ENCODE results near the gene TBX10.
"Not testable (repeated sequence)": the region's sequence is repeated elsewhere in the genome, so short reads cannot be mapped to it uniquely, and the experiment has no call there.

The TBX10 gene

GRCh38 chr11:67627812-67628624 lies 11.5 kb downstream of the TBX10 start:
- H3K4me3 ChIP-seq (ENCODE audit: low read length): no peak overlapping the region
- TF ChIP-seq CTCF (conservative IDR thresholded peaks at IDR 0.05; ENCODE audit: low read depth, low read length): no peak
- no peak for DNase-seq (ENCODE audit: low read depth)

DNA sequence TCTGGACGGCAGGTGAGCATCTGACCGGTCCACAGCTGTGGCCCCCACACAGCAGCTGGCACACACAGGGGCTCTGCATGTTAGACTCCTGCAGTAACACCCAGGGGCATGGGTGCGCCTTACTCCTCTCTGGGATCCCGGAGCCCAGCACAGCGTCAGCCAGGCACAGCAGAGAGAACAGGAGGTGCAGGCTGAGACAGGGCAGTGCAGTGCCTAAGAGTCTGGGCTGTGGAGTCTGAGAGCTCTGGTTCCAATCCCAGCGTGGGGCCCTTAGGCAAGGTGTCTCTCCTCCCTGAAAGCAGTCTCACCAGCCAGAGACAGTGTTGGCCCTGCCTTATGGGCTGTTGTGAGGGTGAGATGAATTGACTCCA lies 12.1 kb downstream of the TBX10 start:
- DNase-seq (ENCODE audit: low read depth): no peak
- H3K4me3 ChIP-seq (ENCODE audit: low read length): no peak overlapping the region
- TF ChIP-seq CTCF (conservative IDR thresholded peaks at IDR 0.05; ENCODE audit: low read depth, low read length): no peak

DNA sequence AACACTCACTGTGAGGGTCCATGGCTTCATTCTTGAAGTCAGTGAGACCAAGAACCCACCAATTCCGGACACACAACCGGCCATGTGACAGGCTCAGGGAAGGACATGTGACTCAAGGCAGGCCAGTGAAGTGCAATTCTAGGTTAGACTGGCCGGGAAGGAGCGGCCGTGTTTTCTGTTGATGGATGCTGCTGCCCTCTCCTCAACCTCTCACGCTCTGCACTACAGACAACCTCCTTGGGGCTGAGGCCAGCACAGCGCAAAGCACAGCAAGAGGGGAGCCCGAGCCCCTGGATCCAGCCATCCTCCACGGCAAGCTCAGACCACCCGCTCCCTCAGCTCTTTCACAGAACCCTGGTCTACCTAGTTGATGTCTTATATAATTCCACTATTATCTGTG lies 12.6 kb downstream of the TBX10 start:
- no peak for TF ChIP-seq CTCF (conservative IDR thresholded peaks at IDR 0.05; ENCODE audit: low read depth, low read length)
- H3K4me3 ChIP-seq (ENCODE audit: low read length): no peak overlapping the region
- no peak for DNase-seq (ENCODE audit: low read depth)

GRCh38 chr11:67626131-67626833 lies 13.3 kb downstream of the TBX10 start:
- not testable (repeated sequence) for DNase-seq (ENCODE audit: low read depth); H3K4me3 ChIP-seq (ENCODE audit: low read length)

GRCh38 chr11:67623795-67624194 lies 15.8 kb downstream of the TBX10 start:
- H3K4me3 ChIP-seq (ENCODE audit: low read length); DNase-seq (ENCODE audit: low read depth): not testable (repeated sequence)

DNA sequence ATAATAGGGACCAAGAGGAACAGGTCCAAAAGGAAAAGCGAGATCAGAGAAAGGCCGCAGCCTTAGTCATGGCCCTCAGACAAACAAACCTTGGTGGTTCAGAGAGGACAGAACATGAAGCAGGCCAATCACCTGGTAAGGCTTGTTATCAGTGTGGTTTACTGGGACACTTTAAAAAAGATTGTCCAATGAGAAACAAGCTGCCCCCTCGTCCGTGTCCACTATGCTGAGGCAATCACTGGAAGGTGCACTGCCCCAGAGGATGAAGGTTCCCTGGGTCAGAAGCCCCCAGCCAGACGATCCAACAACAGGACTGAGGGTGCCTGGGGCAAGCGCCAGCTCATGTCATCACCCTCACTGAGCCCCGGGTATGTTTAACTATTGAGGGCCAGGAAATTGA lies 16.7 kb downstream of the TBX10 start:
- H3K4me3 ChIP-seq (ENCODE audit: low read length); DNase-seq (ENCODE audit: low read depth): not testable (repeated sequence)

- not testable (repeated sequence) for DNase-seq (ENCODE audit: low read depth)
Measured at GRCh38 chr11:67621928-67622327, 17.6 kb downstream of the TBX10 start.

DNA sequence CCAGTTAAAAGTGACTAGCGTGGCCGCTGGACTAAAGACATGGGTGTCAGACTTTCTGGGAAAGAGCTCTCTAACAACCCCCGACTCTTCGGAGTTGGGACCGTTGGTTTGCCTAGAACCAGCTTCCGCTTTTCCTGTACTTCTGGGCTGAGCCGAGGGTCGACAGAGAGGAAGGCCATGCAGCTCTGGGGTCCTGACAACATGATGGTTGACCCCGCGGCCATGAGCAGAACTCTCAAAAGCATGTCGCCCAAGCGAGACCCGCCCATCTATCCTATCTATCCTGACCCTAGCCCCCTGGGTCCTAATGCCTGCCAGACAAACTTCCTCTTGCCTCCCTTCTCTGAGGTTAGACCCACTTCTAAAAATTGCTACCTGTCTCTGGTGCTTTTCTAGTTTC lies 18.9 kb downstream of the TBX10 start:
- not testable (repeated sequence) for H3K4me3 ChIP-seq (ENCODE audit: low read length); DNase-seq (ENCODE audit: low read depth)

More at GRCh38 chr11:67621928-67622327, 17.6 kb downstream of the TBX10 start:
- not testable (repeated sequence) for H3K4me3 ChIP-seq (ENCODE audit: low read length)

DNA sequence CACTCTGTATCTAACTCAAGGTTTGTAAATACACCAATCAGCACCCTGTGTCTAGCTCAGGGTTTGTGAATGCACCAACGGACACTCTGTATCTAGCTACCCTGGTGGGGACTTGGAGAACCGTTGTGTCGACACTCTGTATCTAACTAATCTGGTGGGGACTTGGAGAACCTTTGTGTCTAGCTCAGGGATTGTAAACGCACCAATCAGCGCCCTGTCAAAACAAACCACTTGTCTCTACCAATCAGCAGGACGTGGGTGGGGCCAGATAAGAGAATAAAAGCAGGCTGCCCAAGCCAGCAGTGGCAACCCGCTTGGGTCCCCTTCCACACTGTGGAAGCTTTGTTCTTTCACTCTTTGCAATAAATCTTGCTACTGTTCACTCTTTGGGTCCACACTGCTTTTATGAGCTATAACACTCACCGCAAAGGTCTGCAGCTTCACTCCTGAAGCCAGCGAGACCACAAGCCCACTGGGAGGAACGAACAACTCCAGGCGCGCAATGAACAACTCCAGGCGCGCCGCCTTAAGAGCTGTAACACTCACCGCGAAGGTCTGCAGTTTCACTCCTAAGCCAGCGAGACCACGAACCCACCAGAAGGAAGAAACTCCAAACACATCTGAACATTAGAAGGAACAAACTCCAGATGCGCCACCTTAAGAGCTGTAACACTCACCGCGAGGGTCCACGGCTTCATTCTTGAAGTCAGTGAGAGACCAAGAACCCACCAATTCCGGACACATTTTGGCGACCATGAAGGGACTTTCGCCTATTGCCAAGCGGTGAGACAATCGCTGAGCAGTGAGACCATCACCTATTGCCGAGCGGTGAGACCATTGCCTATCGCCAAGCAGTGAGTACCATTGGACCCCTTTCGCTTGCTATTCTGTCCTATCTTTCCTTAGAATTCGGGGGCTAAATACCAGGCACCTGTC lies 19.6 kb downstream of the TBX10 start:
- not testable (repeated sequence) for DNase-seq (ENCODE audit: low read depth); H3K4me3 ChIP-seq (ENCODE audit: low read length)

DNA sequence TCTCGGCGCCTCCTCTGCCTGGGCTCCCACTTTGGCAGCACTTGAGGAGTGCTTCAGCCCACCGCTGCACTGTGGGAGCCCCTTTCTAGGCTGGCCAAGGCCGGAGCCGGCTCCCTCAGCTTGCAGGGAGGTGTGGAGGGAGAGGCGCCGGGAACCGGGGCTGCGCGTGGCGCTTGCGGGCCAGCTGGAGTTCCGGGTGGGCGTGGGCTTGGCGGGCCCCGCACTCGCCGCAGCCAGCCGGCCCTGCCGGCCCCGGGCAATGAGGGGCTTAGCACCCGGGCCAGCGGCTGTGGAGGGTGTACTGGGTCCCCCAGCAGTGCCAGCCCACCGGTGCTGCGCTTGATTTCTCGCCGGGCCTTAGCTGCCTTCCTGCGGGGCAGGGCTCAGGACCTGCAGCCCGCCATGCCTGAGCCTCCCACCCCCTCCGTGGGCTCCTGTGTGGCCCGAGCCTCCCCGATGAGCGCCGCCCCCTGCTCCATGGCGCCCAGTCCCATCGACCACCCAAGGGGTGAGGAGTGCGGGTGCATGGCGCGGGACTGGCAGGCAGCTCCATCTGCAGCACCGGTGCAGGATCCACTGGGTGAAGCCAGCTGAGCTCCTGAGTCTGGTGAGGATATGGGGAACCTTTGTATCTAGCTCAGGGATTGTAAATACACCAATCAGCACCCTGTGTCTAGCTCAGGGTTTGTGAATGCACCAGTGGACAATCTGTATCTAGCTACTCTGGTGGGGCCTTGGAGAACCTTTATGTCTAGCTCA lies 20.5 kb downstream of the TBX10 start:
- DNase-seq (ENCODE audit: low read depth); H3K4me3 ChIP-seq (ENCODE audit: low read length): not testable (repeated sequence)
